Measurements from ENCODE around the gene AASDHPPT.

The AASDHPPT gene

DNA sequence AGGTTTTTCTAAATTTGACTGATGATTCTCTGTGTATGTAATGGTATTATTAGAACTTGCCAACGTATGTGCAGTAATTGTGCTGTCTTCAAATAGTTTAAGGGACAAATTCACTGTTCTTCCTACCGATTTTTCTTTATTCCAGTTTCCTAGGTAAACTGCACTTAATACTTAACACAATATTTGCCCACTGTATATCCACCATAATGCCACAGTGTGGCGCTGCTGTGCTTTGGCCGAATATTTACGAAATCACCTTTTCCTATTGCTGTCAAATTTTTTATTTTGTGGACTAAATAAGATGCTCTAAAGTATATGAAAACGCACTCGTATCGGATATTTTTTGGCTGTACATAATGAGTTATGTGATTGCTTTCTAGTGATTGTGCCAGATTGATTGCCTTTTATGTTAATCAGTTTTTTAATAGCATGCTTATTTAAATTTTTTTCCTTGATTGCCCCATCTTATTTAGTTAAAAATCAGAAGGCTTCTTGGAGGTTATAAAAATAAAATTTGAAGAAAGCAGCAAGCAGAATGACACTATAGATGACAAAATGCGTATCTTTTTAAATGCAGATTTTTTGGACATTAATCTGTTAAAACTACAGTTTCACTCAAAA is 10.5 kb downstream of the AASDHPPT start:
- no peak for DNase-seq

DNA sequence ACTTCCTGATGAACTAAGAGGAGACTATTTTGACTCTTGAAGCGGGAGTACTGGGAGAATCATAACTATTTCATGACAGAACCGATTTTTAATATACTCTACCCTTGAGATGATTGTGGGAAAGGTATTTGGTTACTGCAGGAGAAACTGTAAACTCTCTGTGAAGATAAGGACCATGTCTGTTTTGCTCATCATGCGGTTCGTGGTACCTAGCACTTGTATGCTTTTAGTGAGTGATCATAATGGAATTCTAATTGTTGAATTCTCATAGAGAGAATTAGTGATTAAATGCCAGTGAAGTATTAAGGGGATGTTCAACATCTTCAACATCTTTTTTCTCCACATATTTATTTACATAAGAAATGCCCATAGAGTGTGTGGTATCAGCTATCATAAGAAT is 11.4 kb downstream of the AASDHPPT start:
- no peak for DNase-seq

DNA sequence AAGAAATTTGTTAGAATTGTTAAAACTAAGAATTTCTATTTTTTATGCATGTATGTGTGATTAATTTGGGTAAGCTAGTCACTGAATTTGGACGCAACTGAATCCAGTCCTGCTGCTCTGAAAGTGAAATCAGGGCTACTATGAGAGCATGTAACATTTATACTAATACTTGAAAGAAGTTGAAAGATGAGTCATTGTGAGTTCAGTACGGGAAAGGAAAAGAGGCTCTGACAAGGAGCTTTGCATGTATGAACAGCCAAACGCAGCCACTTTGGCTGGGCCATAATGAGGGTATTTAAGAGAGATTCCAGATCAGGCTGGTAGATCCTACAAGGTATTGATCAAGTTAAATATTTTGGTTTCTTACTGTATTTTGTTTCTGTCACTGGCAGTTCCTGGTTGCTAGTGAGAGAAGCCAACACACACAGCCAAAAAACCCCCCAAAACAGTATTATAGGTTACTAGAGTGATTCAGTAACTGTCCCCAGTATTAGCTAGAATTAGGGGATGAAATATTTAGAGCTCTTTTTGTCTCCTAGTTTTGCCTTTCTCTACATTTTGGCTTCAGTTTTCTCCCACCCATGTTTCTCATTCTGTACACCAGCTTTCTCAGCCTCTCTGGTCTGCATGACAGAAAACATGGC is 14.1 kb downstream of the AASDHPPT start:
- DNase-seq: no peak

DNA sequence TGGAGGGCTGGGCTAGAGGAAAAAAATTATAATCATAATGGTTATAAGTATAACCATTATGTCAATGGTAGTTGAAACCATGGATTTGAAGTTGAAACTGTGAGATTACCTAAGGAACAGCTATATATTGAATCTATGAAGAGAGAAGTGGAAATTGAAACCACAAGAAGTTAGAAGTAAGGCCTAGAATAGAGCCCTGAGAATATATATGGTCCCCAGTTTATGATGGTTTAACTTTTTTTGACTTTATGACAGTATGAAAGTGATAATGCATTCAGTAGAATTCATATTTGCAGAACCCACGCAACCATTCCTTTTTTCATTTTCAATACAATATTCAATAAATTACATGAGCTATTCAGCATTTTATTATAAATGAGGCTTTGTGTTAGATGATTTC is 15.0 kb downstream of the AASDHPPT start:
- DNase-seq: no peak

DNA sequence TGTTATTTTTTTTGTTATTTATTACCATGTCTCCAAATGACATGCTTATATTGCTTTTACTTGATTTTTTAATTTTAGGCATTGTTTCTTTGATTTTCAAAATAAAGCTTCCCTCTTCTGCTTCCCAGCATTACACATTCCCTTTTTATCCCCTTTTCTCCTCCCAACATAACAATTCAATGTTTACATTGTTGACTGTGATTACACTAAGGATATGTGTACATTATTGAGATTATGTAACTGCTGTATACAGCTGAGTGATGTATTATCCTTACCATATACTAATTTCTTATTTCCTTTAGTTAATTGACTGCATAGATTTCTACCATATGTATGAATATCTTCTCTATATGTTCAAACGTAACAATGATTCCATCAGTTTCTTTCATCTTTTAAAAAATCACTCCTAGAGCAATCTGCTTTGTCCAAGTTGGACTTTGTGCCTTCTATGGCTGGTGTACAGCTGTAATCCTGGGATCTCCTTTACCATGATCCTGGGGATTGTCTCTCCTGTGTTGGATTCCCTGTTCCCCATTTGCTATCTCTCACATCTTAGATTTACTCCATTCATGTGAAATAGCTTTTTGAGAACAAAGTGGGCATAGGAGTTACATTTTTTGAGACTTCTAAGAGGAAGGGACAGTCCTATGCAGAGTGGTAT is 21.6 kb downstream of the AASDHPPT start:
- no peak for DNase-seq

DNA sequence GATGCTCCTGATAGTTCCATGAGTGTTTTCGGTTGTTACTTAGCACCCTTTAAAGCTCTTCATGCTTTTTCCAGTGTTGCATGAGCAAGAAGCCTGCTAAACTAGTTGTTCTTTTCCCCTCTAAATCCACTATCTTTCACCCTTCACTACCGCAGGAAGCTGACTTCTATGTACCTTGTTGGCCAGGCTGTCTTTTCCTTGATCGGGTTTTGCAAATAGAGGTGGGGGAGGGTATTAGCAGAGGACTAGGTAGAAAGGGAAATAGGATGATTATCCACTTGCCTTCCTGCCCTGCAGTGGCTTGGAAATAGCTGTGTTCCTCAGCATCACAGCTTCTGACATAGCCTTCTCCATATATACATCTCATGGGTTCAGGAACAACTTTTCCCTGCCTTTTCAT is 23.9 kb downstream of the AASDHPPT start:
- DNase-seq: no peak

DNA sequence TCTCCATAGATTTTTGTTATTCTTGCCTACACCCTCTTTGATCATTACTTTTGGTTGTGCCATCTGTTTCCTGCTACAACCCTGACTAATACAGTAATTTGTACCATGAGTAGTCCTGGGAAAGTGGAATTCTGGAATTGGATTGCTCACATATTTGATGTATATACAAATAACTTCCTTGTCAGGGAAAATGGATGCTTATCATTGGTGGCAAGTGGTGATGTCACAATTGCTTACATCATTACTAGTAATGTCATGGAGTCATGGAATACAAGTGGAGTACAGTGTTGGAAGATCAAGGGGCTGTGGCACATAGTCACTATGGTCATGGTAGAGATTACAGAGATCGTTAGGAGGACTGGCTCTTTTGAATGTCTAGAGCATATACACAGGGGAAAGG is 24.4 kb downstream of the AASDHPPT start:
- DNase-seq: no peak

DNA sequence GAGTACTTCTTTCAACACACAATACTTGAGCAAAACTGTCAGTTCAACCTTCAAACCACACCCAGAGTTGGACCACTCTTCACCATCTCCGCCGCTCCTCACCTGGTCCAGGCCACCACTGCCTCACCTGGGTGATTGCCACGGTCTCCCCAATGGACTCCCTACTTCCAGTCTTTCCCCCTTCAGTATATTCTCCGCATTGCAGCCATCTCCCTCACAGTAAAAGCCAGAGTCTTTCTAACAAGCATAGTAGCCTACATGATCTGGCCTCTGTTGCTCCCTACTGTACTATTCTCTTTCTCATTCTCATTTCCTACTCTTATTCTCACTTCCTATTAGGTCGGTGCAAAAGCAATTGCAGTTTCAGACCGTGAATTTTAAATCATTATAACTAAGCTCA is 28.5 kb downstream of the AASDHPPT start:
- no peak for DNase-seq

DNA sequence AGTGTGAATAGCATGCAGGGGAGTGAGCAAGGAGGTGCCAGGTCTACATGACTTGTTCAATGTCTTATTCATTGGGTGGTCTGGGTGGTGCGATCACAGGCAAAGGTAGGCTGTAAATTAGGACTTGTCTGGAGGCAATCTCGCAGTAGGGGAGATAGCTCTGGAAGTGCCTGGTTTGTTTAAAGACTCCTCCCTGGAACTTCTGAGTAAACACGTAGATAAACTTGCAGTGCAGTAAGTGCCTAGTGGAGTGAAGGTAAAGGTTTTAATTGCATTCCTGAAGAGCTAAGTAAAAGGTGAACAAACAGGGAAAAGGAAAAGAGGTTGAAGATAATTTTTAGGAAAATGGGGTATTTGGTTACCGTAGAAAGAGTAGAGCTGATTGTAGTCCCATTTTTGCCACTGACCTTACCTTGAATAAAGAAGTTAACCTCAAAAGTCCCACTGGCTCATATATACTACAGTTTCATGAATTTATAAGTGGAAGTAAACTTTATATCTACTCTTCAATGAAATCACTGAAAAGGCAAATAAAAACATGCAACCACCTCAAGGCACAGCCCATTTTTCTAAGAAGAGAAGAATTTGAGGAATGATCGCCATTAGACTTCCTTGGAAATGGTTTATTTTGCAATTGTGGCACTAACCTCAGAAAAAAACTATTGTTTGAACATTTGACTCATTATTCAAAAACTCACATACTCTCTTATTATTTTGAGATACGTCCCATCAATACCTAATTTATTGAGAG is 44.3 kb downstream of the AASDHPPT start:
- no peak for DNase-seq

DNA sequence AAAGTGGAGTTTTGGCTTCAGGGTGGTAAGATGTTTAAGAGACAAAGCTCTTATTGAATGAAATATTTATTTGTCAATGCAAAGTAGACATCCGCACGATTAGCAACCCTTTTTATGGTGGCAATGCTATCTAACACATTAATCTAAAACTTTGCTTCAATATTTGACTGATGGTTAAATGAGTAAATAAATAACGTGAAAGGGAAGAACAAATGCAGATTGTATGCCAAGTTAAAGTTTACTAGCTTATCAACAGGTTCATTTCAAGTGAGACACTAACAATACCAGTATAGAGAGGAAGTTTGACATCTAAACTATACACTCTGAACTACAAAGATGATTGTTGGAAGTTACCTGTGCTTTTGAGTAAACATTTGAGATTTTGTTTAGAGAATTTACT is 50.1 kb downstream of the AASDHPPT start:
- DNase-seq: no peak

DNA sequence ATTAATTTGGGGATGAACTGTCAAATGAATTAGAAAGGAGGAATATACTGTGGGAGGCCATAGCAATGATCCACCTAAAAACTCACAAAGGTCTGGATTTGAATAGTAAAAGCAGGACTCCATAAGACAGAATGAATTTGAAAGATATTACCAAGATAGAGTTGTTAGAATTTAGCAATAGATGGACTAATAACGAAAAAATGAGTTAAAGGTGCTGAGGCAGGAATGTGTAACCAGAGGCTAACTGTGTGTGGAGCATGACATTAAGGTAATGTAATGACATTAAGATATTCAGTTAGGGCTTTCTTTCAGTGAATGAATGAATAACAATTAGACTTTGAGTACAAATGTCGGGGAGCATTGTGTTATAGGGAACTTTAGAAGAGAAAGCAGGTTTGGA is 51.3 kb downstream of the AASDHPPT start:
- DNase-seq: no peak

DNA sequence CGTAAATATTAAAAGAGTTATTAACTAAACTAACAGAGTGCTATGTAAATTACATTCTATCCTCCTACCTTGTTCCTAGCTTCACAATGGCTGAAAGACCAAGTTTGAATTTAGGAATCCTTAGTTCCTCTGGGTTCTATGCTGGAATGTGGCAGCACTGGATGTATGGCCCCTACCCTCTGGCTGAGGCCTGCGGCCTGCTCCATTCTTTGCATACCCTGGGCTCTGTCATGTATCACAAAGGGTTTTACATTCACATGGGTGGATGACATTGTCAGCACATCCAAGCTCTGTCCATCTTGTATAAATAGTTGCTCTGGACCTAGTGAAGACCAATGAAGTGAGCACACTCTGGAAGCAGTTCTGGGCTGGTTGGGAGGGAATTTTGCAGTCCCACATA is 54.5 kb downstream of the AASDHPPT start:
- DNase-seq: no peak

DNA sequence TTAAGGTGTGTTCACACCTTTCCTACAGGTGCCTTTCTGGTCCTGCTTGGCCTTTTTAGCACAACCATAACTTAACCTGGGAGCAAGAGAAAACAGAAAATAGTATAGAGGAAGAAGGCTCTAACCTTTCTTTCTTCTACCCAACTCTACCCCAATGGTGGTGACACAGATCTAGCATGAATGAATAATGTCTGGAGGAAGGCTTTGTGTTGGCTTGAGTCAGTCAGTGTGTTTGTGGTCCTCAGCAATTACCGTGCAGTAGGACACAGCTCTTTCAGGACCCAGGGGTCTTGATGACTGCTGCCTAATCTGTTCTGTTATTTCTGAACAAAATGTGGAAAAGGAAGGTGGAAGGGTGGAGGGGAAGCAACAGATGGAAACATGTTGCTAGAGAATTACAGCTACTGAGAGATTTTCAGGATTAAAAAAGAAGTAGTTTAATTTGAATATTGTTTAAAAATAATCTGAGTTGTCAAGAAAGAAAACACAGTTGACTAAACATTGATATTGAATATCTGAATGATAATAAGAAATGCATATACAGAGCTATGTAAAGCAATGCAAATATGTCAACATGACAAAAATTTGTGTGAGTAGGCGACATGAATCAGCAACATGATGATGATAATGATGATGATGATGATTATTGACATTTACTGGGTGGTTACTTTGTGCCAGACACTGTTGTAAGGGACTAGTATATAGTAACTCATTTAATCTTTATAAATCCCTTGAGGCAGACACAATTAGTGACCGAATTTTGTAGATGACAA is 55.3 kb downstream of the AASDHPPT start:
- no peak for DNase-seq

DNA sequence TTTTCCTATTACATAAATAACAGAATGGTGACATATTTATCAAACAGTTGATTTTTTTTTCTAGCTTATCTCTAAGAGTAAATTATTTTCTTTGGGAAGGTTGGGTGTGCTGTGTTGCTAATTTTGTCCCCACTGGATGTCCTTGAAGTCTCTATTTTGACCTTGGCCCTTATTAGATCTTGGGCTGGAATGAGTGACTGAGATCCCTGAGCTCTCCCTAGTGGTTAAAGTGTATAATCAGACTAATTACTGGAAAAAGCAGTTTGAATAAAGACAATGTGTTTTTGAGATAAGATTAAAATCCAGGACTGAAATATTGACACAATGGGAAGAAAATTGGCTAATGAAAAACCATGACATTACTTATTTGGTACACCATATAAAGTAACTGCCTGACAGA is 56.1 kb downstream of the AASDHPPT start:
- no peak for DNase-seq

DNA sequence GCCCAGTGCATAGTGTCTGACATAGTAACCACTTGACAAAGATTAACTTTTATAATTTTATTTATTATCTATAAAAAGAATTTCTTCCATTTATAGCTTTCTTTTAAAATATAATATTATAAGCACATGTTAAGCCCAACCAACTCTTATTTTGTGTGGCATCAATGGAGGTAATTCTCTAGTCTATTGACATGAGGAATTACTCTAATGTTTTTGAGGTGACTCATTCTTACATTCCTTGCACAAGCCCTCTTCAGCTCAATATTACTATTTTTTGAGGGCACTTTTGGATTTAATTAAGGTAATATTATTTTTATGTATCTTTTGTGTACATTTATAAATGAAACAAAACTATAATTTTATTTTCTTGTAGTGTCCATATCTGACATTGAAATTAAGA is 59.6 kb downstream of the AASDHPPT start:
- no peak for DNase-seq

DNA sequence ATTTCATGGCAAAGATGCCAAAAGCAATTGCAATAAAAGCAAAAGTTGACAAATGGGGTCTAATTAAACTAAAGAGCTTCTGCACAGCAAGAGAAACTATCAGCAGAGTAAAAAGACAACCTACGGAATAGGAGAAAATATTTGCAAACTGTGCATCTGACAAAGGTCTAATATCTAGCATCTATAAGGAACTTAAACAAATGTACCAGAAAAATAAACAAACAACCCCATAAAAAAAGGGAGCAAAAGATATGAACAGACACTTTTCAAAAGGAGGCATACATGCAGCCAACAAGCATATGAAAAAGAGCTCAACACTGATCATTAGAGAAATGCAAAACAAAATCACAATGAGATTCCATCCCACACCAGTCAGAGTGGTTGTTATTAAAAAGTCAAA is 60.3 kb downstream of the AASDHPPT start:
- DNase-seq: no peak

All from NCI-H524 treated with DMSO at 0.1 percent for 48 hours (cell line).